ENCODE data around the gene POLR3F.
"Not testable (repeated sequence)": the region's sequence is repeated elsewhere in the genome, so short reads cannot be mapped to it uniquely, and the experiment has no call there.

Gene POLR3F

GRCh38 chr20:18506744-18507143 is 39.6 kb downstream of the POLR3F start:
- DNase-seq (ENCODE audit: low read depth), result no peak

- peak; percentile 96 for DNase-seq (ENCODE audit: low read depth)
Observed at GRCh38 chr20:18507218-18508191, 40.3 kb downstream of the POLR3F start, which contains the start of gene SEC23B. SEC23B (plus strand) TSS chr20:18507940; CDS start chr20:18510836, 2,896 bp downstream.

GRCh38 chr20:18511571-18511970 is 44.4 kb downstream of the POLR3F start:
- no peak for DNase-seq (ENCODE audit: low read depth)

- DNase-seq (ENCODE audit: low read depth), result no peak
Observed at GRCh38 chr20:18513208-18513607, 46.0 kb downstream of the POLR3F start.

GRCh38 chr20:18514127-18514526 is 46.9 kb downstream of the POLR3F start:
- DNase-seq (ENCODE audit: low read depth), result no peak

GRCh38 chr20:18515973-18516372 is 48.8 kb downstream of the POLR3F start:
- no peak for DNase-seq (ENCODE audit: low read depth)

- not testable (repeated sequence) for DNase-seq (ENCODE audit: low read depth)
Observed at GRCh38 chr20:18522066-18522465, 54.9 kb downstream of the POLR3F start.

- no peak for DNase-seq (ENCODE audit: low read depth)
Observed at GRCh38 chr20:18523066-18523465, 55.9 kb downstream of the POLR3F start.

- DNase-seq (ENCODE audit: low read depth), result peak; percentile 29
Observed at GRCh38 chr20:18524646-18525045, 57.5 kb downstream of the POLR3F start.

GRCh38 chr20:18526761-18527160 is 59.6 kb downstream of the POLR3F start:
- DNase-seq (ENCODE audit: low read depth), result not testable (repeated sequence)

GRCh38 chr20:18527339-18527738 is 60.1 kb downstream of the POLR3F start:
- no peak for DNase-seq (ENCODE audit: low read depth)

GRCh38 chr20:18527836-18528235 is 60.6 kb downstream of the POLR3F start:
- DNase-seq (ENCODE audit: low read depth), result peak; percentile 12

GRCh38 chr20:18529041-18529440 is 61.9 kb downstream of the POLR3F start:
- no peak for DNase-seq (ENCODE audit: low read depth)

GRCh38 chr20:18532626-18533025 is 65.4 kb downstream of the POLR3F start:
- no peak for DNase-seq (ENCODE audit: low read depth)

GRCh38 chr20:18533491-18533890 is 66.3 kb downstream of the POLR3F start:
- no peak for DNase-seq (ENCODE audit: low read depth)

- DNase-seq (ENCODE audit: low read depth), result no peak
Observed at GRCh38 chr20:18533978-18534644, 66.9 kb downstream of the POLR3F start.

Measured in amniotic epithelial cell (primary cell).